Neural cell (in vitro differentiated cells): ENCODE measurements around the gene TMEM98. TPM values are rescaled to one million over a fixed set of nuclear protein-coding genes. Genes with fewer than 3 reads are reported as not detected.

ENCODE experiments used
- H2AFZ ChIP-seq: fragments of 200-600, 300-800 bp; sonication (generic), shearing (Covaris generic); 2 replicates; pipeline ENCODE4 v1.6.0; 2014; ENCODE audit warnings: low read depth, mild to moderate bottlenecking, antibody characterized with exemption, low read length, moderate library complexity
- H3F3A ChIP-seq: fragments of 200-600 bp; shearing (Covaris generic); 2 replicates; pipeline ENCODE4 v1.6.1; 2016; ENCODE audit warnings: mild to moderate bottlenecking, moderate library complexity, mixed read lengths, antibody characterized with exemption, low read length; ENCODE audit not compliant: insufficient read depth, poor library complexity, severe bottlenecking
- H3K27ac ChIP-seq: fragments of 200-600, 300-800 bp; sonication (generic), shearing (Covaris generic); 2 replicates; pipeline ENCODE4 v1.5.1; 2014; ENCODE audit warnings: mild to moderate bottlenecking, low read length, moderate library complexity
- H3K27me3 ChIP-seq: fragments of 300-800, 200-600 bp; sonication (generic), shearing (Covaris generic); 2 replicates; pipeline ENCODE4 v1.6.0; 2014; ENCODE audit warnings: mild to moderate bottlenecking, low read depth, low read length, moderate library complexity; ENCODE audit not compliant: insufficient read depth
- H3K36me3 ChIP-seq: fragments of 300-800, 200-600 bp; sonication (generic), shearing (Covaris generic); 2 replicates; pipeline ENCODE4 v1.5.1; 2014; ENCODE audit warnings: mild to moderate bottlenecking, antibody characterized with exemption, low read length, moderate library complexity; ENCODE audit not compliant: insufficient read depth
- H3K4me2 ChIP-seq: fragments of 300-800, 200-600 bp; sonication (generic), shearing (Covaris generic); 2 replicates; pipeline ENCODE4 v1.6.0; 2014; ENCODE audit warnings: mild to moderate bottlenecking, low read length
- H3K4me3 ChIP-seq: fragments of 300-800, 200-600 bp; sonication (generic), shearing (Covaris generic); 2 replicates; pipeline ENCODE4 v1.5.1; 2014; ENCODE audit warnings: mild to moderate bottlenecking, low read length, moderate library complexity
- H3K79me2 ChIP-seq: fragments of 200-600 bp; shearing (Covaris generic); replicated peaks from 2 replicates; pipeline ENCODE4 v1.6.0; 2014; ENCODE audit warnings: mild to moderate bottlenecking, low read length, moderate library complexity; ENCODE audit not compliant: insufficient read depth
- H3K9ac ChIP-seq: fragments of 300-800, 200-600 bp; sonication (generic), shearing (Covaris generic); 2 replicates; pipeline ENCODE4 v1.6.1; 2016; ENCODE audit warnings: mild to moderate bottlenecking, low read length, mixed read lengths
- H3K9me2 ChIP-seq: fragments of 200-600 bp; shearing (Covaris generic); 2 replicates; pipeline ENCODE4 v1.6.1; 2016; ENCODE audit warnings: mild to moderate bottlenecking, low read length, mixed read lengths; ENCODE audit not compliant: insufficient read depth
- H3K9me3 ChIP-seq: fragments of 200-600, 300-800 bp; sonication (generic), shearing (Covaris generic); 2 replicates; pipeline ENCODE4 v1.6.1; 2016; ENCODE audit warnings: mild to moderate bottlenecking, mixed run types, low read length, moderate library complexity, mixed read lengths
- H4K20me1 ChIP-seq: fragments of 200-600 bp; shearing (Covaris generic); 2 replicates; pipeline ENCODE4 v1.6.1; 2016; ENCODE audit warnings: mild to moderate bottlenecking, mixed run types; ENCODE audit not compliant: insufficient read depth
- EP300 ChIP-seq: fragments of 450-650 bp; conservative IDR thresholded peaks from 2 replicates; pipeline ENCODE4 v1.6.1; 2014; ENCODE audit warnings: antibody characterized with exemption, mild to moderate bottlenecking, moderate library complexity; ENCODE audit not compliant: poor library complexity, severe bottlenecking
- EZH2 ChIP-seq: fragments of 200-600, 300-800 bp; shearing (Covaris generic), sonication (generic); IDR thresholded peaks from 2 replicates; pipeline ENCODE4 v1.6.1; 2014; ENCODE audit warnings: antibody characterized with exemption, low read length, borderline replicate concordance, mild to moderate bottlenecking; ENCODE audit not compliant: insufficient read depth, poor library complexity, severe bottlenecking
- MXI1 ChIP-seq: fragments of 450-650 bp; conservative IDR thresholded peaks from 2 replicates; pipeline ENCODE4 v1.6.1; 2014; ENCODE audit warnings: antibody characterized with exemption, mild to moderate bottlenecking; ENCODE audit not compliant: poor library complexity, severe bottlenecking
- POLR2AphosphoS5 ChIP-seq: IDR thresholded peaks from 2 replicates; pipeline ENCODE4 v1.6.1; 2012
- RAD21 ChIP-seq: fragments of 450-650 bp; conservative IDR thresholded peaks from 2 replicates; pipeline ENCODE4 v1.6.1; 2014; ENCODE audit warnings: antibody characterized with exemption, mild to moderate bottlenecking, moderate library complexity
- SMC3 ChIP-seq: fragments of 450-650 bp; conservative IDR thresholded peaks from 2 replicates; pipeline ENCODE4 v1.6.1; 2014; ENCODE audit warnings: antibody characterized with exemption, mild to moderate bottlenecking, moderate library complexity; ENCODE audit not compliant: poor library complexity
- TAF1 ChIP-seq: IDR thresholded peaks from 2 replicates; pipeline ENCODE4 v1.6.1; 2012; ENCODE audit warnings: low read depth
- polyA plus RNA-seq: library from polyadenylated mRNA; depleted of rRNA; stranded (reverse); fragments of >200 nt; gene quantifications from 2 replicates; pipeline ENCODE4 v1.2.3, GENCODE V29; 2014
- TF ChIP-seq, protein P1 (sequence below): IDR thresholded peaks from 2 replicates; pipeline ENCODE4 v1.6.1; 2012; ENCODE audit warnings: borderline replicate concordance
- TF ChIP-seq, protein P2 (sequence below): fragments of 450-650 bp; IDR thresholded peaks from 2 replicates; pipeline ENCODE4 v1.5.1; 2014; ENCODE audit warnings: antibody characterized with exemption, mild to moderate bottlenecking, moderate library complexity; ENCODE audit not compliant: poor library complexity, severe bottlenecking

Gene TMEM98
- polyA plus RNA-seq, 1 donor from 2014 or later, result 65.1 TPM

DNA sequence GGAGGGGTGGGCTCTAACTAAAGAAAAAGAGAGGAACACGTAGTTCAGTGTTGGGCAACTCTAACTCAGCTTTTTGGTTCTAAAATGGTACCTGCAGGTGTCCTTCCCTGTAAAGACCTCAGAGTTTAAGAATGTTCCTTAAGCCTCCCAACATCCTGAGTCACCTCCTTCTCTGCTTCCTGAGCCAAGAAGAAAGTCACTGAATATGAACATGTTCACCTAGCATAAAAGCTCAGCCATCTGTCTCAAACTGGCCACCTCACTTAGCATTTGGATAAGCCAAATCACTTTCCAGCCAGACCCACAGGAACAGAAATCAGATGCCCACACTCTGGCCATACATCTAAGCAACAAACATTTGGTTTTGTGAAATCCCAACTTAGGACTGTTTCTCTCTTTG lies 3.7 kb downstream of the TMEM98 start:
- no peaks in the 10 kb centered on the region for H3F3A ChIP-seq
- H3K4me2 ChIP-seq, result no peak overlapping the region
- no peak overlapping the region for H2AFZ ChIP-seq
- H3K9me3 ChIP-seq, result no peaks in the 10 kb centered on the region
- H4K20me1 ChIP-seq, result no peaks in the 10 kb centered on the region
- H3K79me2 ChIP-seq, result peaks cover 7% of the 10 kb centered on the region
- H3K27me3 ChIP-seq, result no peaks in the 10 kb centered on the region
- no peak overlapping the region for H3K27ac ChIP-seq
- no peak overlapping the region for H3K9ac ChIP-seq
- TF ChIP-seq, protein P1, sequence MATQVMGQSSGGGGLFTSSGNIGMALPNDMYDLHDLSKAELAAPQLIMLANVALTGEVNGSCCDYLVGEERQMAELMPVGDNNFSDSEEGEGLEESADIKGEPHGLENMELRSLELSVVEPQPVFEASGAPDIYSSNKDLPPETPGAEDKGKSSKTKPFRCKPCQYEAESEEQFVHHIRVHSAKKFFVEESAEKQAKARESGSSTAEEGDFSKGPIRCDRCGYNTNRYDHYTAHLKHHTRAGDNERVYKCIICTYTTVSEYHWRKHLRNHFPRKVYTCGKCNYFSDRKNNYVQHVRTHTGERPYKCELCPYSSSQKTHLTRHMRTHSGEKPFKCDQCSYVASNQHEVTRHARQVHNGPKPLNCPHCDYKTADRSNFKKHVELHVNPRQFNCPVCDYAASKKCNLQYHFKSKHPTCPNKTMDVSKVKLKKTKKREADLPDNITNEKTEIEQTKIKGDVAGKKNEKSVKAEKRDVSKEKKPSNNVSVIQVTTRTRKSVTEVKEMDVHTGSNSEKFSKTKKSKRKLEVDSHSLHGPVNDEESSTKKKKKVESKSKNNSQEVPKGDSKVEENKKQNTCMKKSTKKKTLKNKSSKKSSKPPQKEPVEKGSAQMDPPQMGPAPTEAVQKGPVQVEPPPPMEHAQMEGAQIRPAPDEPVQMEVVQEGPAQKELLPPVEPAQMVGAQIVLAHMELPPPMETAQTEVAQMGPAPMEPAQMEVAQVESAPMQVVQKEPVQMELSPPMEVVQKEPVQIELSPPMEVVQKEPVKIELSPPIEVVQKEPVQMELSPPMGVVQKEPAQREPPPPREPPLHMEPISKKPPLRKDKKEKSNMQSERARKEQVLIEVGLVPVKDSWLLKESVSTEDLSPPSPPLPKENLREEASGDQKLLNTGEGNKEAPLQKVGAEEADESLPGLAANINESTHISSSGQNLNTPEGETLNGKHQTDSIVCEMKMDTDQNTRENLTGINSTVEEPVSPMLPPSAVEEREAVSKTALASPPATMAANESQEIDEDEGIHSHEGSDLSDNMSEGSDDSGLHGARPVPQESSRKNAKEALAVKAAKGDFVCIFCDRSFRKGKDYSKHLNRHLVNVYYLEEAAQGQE, result no peak
- TF ChIP-seq EZH2 (no peak), POLR2AphosphoS5 (no peak), MXI1 (no peak), RAD21 (no peak), SMC3 (no peak)
- H3K9me2 ChIP-seq, result no peaks in the 10 kb centered on the region
- H3K36me3 ChIP-seq, result peaks cover under 1% of the 10 kb centered on the region
- no peak overlapping the region for H3K4me3 ChIP-seq

DNA sequence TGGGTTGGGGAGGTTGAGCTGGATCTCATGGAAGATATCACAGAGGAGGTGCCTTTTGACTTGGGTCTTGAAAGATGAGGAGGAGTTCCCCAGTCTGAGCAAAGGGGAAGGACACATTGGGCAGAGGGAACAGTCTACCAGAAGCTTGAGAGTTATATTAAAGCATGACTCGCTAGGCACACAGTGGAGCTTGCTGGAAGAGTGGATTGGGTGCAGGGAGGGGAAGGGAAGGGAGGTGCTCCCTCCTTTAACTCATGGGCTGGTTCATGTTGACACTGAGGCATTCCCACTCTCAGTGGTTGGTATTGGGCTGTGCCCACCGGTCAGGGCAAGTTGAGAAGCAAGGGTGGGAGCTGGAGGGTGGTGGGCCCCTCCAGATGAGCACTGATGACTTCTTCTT lies 5.9 kb downstream of the TMEM98 start:
- Histone ChIP-seq H3K4me3 (no peak overlapping the region), H3K9me3 (no peaks in the 10 kb centered on the region), H3K9ac (no peak overlapping the region), H2AFZ (no peak overlapping the region), H3K4me2 (no peak overlapping the region), H3K27me3 (no peaks in the 10 kb centered on the region), H3F3A (no peaks in the 10 kb centered on the region), H3K79me2 (peaks cover 7% of the 10 kb centered on the region), H3K36me3 (peaks cover 3% of the 10 kb centered on the region), H4K20me1 (no peaks in the 10 kb centered on the region), H3K27ac (no peak overlapping the region), H3K9me2 (no peaks in the 10 kb centered on the region)
- TF ChIP-seq TAF1 (no peak), EZH2 (no peak), EP300 (no peak), SMC3 (no peak), RAD21 (no peak), MXI1 (no peak), POLR2AphosphoS5 (no peak)
- TF ChIP-seq, protein P2, sequence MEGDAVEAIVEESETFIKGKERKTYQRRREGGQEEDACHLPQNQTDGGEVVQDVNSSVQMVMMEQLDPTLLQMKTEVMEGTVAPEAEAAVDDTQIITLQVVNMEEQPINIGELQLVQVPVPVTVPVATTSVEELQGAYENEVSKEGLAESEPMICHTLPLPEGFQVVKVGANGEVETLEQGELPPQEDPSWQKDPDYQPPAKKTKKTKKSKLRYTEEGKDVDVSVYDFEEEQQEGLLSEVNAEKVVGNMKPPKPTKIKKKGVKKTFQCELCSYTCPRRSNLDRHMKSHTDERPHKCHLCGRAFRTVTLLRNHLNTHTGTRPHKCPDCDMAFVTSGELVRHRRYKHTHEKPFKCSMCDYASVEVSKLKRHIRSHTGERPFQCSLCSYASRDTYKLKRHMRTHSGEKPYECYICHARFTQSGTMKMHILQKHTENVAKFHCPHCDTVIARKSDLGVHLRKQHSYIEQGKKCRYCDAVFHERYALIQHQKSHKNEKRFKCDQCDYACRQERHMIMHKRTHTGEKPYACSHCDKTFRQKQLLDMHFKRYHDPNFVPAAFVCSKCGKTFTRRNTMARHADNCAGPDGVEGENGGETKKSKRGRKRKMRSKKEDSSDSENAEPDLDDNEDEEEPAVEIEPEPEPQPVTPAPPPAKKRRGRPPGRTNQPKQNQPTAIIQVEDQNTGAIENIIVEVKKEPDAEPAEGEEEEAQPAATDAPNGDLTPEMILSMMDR, result no peak
- TF ChIP-seq, protein P1, result no peak
